Heart left ventricle (tissue), 13 donors: ENCODE data around the gene TUBA4A.

Experiments
- CTCF ChIP-seq, 12 donors: fragments of 200-600 bp; sonication (generic) in 4 of 12; IDR thresholded peaks; one replicate each; pipeline versions ENCODE4 v1.5.0 to v1.8.0; 2018 to 2022; ENCODE audit warnings: antibody characterized with exemption in 12 of 12, mild to moderate bottlenecking in 5 of 12
- POLR2A ChIP-seq, 2 donors: fragments of 450-650 bp; IDR thresholded peaks; one replicate each; pipeline ENCODE4 v1.6.1; 2017; ENCODE audit warnings: antibody characterized with exemption in 2 of 2, mild to moderate bottlenecking in 2 of 2, moderate library complexity in 2 of 2
- donor health status: ischemic (EF 13 %, LVEDD 7.1; RV severe dilation, severe dysfunction).
- donor health status: DM: no; HTN: yes; CAD: no.
- donor health status: DM: no; HTN: no; CAD: no.
- donor health status: ischemic (EF 25% LVEDD 6.9; RV normal size, moderate dysfunction).
- donor health status: ischemic (EF 25% LVEDD 5.7; RV mildly dilated, moderate dysfunction).
- donor health status: ischemic (EF 35%, LVEDD 5.7; RV mildly dilated, moderate dysfunction).
- donor health status: nonischemic (EF 11% LVEDD 7.7; RV severe dilation, severe dysfunction).
- donor health status: DM: yes; HTN: yes; CAD: no.
- donor health status: PGD.
- donor health status: ischemic (EF 29% LVEDD 5.4; RV normal size, mild dysfunction).
- donor health status: nonischemic (EF 23%, LVEDD 6.1; RV moderate dilation, normal function).

DNA sequence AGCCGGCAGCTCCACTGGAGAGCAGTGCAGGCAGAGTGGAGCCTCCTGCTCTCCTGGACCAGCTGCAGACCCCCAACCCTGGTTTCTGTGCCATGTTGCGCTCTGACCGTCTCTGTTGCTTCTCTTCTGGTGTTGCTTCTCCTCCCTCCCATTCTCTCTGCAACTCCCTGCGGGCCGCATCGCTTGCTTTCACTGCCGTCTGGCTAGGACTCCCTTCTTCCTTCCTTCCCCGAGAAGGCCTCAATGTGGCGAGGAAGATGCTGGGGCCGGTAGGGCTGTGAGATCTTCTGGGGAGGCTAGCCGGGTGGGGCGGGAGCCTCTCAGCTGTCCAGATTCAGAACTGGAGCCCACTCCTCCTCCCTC is 31.6 kb upstream of the TUBA4A start:
- TF ChIP-seq CTCF (IDR thresholded peaks at IDR 0.05) (no peak), POLR2A (IDR thresholded peaks at IDR 0.05) (no peak)
